Activated CD4-positive, alpha-beta T cell treated with anti-CD3 and anti-CD28 coated beads, Interleukin-2, amount 50 U/mL, for 1 hour (primary cell): Measurements from ENCODE around the gene SLC43A2.
A peak's percentile ranks its signal among the peaks of the same experiment; 100 is the strongest.
"Not testable (repeated sequence)": the region's sequence is repeated elsewhere in the genome, so short reads cannot be mapped to it uniquely, and the experiment has no call there.

Experiments
- DNase-seq: peaks from one replicate; pipeline ENCODE4 v3.0.0-alpha.2; 2020

SLC43A2 gene

DNA sequence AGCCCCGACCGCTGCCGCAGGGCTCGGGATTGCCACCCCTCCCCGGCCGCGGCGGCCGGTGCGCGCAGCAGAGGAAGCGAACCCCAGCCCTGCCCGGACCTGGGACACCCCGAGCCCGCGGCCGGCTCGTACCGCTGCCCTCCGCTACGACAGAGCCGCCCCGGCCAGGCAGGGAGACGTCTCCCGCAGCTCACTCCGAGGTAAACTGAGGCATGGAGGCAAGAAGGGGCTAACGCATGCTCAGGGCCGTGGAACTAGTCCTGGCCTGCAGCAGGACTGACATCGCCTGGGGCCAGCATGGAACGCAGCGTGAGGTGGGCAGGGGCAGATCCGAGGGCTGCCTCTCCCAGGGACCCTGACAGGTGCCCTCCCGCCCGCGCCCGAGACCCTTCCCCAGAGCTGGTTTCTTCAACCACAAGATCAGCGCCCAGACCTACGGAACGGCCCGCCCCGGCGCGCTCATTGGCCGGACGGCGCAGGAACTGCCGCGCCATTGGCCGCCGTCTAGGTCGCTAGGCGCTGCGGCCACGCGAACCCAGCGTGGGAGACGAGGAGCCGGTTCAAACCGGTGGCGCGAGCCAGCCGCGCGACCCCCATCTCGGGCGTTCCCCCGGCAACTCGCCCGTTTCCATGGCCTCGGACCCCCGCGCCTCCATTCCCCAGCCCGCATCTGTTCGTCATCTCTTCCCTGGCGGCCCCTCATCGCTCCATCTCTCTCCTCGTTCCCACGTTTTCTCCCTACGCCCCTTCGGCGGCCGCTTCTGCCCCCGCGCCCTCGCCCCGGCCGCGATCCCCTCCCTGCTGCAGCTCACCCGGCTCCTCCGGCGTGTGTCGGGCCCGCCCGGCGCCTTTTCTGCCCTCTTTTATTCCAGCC is at the start of gene SLC43A2:
SLC43A2 (minus strand) TSS at position 853 of the 874 bp plus-strand sequence. CDS start 960 bp downstream, outside the sequence.
- DNase-seq = peak; percentile 66

DNA sequence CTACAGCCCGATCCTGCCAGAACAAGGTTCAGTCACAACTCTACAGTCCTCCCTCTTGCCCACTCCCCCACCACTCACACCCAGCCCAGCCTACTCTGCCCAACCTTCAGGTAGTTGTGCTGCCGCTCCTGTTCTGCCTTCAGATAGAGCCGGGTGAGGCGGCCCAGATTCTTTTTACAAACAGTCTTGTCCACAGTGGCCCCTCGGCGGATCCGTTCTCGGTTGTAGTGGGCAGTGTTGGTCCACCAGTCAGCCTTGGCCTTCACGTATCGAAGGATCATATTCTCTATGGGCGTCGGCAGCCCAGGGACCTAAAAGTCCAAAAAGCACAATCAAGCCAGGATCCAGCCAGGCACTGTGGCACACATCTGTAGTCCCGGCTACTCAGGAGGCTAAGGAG is 47.8 kb upstream of the SLC43A2 start:
- no peak for DNase-seq

DNA sequence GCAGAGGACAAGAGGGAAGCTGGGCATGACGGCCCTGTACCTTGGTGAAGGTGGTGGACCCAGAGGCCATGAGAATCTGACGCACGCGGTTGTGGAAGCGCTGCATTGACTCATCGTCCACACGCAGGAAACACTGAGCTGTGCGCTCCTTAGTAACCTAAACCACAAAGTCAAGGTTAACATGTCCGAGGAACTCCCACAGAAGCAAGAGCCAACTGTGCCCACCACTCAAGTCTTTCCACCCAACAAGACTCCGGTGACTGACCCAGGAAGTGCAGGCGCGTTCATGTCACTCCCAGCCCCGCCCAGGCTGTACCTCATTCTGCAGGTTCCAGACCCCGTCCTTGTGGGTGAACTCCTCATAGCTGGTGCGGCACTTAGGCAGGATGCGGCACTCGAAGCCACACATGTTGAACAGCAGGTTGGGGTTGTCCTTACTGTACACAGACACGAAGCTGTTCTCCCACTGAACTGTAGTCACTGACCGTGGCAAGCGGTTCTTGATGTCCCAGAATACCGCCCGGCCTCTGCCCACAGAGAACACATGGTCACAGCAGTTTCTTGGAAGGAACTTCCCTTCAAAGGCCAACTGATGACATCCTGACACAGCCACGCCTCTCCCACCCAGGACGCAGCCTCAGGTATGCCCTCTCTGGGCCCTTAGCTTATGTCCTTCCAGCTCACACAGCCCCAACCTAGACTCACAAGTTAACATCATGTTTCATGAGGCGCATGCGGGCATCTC is 44.6 kb upstream of the SLC43A2 start:
- DNase-seq = peak; percentile 25

DNA sequence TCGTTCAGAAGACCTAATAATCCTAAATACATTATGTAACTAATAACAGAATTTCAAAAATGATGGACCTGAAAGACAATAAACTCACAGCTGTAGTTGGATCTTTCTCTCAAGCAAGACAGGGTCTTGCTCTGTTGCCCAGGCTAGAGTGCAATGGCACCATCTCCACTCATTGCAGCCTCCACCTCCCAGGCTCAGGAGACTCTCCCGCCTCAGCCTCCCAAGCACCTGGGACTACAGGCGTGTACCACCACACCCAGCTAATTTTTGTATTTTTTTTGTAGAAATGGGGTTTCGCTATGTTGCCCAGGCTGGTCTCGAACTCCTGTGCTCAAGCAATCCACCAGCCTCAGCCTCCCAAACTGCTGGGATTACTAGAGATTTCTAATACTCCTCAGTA is 35.3 kb upstream of the SLC43A2 start:
- DNase-seq = not testable (repeated sequence)

DNA sequence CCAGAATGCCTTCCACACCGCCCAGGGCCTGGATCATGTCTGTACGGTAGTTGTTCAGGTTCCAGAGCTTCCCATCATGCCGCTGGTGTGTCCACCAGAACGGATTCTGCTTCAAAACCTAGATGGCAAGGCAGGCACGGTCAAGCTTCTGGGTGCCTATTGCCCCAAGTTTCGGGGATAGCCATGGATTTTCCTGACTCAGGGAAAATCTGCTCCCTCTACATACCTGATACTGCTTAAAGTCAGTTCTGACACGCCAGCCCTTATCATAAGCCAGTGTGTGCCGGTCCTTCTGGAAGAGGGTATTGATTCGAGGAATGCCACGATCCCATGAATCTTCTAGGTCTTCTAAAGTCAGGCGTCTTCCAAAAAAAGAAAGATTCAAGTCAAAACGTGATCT is 32.4 kb upstream of the SLC43A2 start:
- DNase-seq = no peak

DNA sequence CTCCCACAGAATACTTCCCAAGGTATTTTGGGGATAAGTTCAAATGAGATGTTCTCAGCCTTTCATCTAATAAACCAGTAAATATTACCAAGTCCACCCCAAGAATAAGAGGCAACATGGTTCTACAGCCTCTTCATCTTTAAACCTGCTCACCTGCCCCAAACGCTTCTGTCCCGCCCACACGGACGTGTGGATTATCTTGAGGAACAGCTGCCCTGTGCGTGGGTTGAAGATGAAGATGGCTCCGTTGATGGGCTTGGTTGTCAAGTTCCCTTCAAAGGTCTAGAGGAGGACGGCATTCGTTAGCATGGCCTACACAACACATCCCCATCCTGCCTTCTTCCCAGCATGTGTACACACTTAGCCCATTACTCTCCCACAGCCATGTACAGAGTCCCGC is 29.5 kb upstream of the SLC43A2 start:
- DNase-seq = no peak

DNA sequence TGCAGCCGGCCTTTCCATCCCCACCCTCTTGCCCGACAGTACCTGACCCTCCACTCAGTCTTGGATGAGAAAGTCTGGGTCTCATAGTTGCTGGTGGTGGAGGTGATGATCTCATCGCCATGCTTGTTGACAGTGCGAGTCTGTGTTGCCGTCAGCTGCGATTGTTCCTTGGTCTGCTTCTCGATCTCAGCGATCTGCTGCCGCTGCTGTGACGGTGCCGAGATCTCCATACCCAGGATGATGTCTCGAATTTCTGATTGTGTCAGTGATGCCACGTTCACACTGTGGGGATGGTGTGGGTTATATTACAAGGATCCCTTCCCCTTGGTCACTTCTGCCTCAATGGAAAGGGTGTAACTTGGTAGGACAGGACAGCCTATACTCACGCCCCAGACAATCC is 25.1 kb upstream of the SLC43A2 start:
- no peak for DNase-seq

DNA sequence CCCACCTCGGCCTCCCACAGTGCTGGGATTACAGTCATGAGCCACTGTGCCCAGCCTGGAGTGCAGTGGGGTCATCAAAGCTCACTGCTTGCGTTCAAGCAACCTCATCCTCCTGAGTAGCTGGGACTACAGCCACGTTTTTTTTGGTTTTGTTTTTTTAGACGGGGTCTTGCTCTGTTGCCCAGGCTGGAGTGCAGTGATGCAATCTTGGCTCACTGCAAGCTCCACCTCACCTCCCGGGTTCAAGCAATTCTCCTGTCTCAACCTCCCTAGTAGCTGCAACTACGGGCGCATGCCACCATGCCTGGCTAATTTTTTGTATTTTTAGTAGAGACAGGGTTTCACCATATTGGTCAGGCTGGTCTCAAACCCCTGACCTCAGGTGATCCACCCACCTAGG is 24.2 kb upstream of the SLC43A2 start:
- DNase-seq = not testable (repeated sequence)

DNA sequence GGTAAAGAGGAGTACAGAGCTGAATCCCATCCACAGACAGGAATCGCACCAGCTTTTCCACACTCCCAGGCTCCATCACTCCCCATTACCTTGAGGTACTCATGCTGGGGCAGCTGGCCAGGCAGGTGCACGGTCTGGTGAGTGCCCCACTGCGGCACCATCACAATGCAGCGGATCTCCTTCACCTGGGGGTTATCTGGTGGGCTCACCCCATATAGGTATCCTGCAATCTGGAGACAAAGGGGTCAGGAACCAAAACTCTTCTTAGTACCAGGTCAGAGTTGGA is 22.9 kb upstream of the SLC43A2 start:
- DNase-seq = no peak

DNA sequence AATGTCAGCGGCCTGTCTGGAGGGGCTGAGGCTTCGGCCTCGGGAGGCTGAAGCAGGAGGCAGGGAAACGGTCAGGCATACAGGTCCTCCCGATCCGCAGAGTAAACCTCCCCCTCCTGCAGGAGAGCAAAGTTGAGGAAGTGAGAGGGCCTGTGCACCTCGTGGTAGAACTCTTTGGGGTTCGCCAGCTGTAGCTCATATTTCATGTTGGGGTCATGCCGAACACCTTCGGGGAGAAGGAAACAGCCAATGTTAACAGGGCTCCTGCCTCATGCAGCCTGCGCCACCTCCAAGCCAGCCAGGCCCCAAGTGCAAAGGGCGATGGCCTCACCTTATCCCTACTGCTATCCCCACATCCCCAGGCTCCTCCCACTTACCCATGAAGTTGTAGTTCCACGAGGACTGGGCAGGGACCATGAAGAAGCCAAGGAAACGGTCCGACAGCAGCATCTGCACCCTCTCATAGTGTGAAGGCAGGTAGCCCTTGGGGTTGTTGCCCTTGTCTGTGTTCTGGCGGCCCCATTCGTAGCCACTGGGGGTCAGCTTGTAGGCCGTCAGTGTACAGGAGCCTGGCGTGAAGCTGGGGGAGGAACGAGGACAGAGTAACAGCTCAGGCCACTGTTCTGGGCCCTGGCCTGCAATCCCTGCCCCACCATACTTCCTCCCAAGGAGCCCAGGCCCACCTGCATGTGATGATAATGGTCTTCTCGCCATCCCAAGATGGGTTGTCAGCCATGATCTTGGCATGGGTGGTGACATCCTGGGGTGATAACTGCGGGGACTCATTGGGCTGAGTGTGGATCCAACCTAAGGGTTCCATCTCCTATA is 22.3 kb upstream of the SLC43A2 start:
- no peak for DNase-seq

DNA sequence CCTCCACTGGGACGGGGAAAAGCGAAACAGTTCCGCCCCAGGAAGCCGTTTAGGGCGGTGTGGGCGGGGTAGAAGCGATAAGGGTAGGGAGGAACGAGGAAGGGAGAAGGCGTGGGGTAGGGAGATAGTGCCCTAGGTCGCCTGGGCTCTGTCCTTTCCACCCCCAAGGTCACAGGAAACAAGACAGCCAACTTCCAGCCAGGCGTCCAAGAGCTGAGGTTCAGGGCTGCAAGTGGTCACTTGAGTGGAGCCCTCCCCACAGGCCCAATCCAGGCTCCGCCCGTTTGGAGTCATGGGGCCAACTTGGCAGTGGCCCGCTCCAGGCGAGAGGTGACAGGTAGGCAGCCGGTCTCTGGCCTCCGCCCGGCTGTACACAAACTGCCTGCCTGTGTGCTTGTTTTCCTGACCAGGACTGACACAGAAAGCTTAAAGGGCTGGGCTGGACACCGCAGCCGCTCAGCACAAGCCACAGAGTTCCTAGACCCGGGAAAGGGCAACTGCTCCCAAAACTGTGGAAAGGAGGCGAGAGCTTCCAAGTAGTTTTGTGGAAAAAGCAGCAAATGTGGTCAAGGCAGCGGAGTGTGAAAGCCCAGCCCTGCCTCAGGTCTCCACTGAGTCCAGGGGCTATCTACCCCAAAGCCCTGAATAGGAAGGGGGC is 21.3 kb upstream of the SLC43A2 start, which contains the start of gene RILP:
RILP (minus strand) TSS at position 23 of the 658 bp plus-strand sequence. CDS start 62 bp downstream, outside the sequence.
- DNase-seq = no peak

DNA sequence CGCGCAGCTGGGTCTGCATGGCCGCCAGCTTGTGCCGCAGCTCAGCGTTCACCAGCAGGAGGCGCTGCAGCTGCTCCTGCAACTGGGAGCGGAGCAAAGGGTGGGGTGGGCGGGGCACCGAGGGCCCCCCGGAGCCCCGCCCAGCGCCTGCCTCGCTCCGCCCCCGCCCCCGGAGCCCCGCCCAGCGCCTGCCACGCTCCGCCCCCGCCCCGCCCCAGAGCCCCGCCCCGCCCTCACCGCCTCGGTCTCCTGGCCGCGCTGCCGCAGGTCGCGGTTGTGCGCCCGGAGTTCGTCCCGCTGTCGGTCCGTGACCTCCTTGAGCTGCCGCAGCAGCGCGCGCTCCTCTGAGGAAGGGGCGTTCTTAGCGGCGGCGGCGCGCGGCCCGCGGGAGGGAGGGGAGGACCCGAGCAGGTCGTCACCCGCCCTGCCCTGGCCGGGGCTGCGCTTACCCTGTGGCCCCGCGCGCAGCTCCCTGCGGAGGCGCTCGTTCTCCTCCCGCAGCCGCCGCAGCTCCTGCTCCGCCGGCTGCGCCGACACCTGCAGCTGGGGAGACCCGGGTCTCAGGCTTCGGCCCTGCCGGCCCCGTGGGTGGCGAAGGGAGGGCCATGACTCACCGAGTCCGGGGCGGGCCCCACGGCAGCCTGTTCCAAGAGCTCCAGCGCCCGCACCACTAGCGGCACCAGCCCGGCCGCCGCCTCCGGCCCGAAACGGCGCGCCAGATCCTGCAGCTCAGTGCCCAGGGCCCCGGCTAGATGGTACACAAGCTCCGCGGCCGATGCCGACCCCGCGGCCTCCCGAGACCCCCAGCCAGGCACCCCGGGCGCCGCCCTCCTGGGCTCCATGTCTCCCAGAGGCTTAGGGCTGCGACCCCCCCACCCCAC is 20.6 kb upstream of the SLC43A2 start:
- DNase-seq = peak; percentile 95

DNA sequence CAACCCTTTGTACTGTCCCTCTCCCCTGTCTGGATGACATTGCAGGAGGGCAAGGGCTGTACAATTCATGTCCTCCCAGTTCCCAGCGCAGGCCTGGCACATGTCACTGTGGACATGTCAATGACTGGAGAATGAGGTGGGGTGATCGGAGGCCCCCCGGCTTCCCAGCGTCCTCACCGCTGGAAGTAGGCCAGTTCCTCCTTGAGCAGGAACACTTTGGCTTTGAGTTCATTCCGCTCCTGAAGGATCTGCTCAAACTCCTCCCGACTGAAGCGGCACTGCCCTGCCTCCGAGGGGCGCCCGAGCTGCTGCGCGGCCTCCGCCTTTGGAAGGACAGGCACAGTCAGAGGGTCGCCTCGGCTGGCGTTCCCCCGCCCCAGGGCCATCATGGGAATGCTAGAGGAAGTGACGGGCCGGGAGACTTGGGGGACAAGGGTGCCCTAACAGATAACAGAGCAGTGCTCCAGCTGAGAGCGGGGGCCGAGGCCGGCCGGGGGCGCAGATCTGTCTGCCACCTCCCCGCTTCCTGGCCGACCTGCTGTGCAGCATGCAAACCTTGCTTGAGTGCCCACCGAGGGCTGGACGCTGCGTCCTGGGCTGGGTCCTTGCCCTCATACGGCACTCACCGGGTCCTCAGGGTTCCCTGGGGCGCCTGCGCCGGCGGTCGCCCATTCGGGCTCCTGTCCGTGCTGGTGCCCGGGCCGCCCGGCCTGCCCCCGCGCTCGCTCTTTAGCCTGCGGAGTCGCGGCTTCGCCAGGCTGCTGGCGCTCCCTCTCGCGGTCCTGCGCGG is 19.7 kb upstream of the SLC43A2 start:
- DNase-seq = no peak

DNA sequence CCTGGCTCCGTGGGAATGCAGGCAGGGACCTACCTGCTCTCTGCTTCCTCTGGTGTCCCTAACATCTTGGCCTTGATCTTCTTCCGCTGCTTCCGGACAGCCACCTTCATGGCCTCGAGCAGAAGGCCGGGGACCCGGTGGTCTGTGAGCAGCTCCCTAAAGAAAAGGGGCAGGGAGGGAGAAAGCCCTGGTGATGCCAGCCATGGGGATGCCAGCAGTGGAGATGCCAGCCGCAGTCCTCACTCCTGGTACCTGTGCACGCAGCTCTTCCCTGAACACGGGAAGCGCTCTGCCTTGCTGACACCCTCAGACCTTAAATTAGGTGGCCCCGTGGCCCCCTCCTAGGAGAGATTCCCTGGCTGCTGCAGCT is 19.2 kb upstream of the SLC43A2 start:
- no peak for DNase-seq

DNA sequence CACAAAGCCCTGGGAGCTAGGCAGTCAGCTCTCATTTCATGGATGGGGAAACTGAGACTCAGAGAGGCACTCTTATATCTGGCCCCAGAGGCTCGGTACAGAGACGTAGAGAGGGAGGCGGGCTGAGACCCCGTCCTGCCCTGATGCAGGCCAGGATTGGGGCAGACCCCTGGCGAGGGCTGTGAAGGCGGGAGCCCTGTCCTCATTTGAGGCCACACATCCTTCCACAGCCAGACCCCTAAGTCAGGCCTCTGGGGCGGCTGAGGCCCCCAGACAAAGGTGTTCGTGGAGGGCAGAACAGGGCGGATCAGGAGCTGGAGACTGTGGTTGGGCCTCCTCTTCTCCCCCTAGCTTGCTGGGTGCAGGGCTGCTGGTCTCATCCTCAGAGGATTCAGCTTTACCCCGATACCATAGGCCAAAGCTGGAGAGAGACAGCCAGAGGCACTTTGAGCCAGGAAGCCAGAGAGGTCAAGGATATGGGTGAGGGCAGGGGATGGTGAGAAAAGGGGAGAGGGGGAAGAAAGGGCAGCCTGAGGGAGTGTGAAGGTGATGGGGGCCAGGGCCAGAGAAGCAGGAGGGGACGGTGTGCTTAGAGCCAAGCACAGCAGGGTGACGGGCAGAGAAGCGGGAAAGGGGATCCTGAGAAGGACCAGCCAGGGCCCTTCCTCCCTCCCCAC is 17.7 kb upstream of the SLC43A2 start:
- DNase-seq = no peak

DNA sequence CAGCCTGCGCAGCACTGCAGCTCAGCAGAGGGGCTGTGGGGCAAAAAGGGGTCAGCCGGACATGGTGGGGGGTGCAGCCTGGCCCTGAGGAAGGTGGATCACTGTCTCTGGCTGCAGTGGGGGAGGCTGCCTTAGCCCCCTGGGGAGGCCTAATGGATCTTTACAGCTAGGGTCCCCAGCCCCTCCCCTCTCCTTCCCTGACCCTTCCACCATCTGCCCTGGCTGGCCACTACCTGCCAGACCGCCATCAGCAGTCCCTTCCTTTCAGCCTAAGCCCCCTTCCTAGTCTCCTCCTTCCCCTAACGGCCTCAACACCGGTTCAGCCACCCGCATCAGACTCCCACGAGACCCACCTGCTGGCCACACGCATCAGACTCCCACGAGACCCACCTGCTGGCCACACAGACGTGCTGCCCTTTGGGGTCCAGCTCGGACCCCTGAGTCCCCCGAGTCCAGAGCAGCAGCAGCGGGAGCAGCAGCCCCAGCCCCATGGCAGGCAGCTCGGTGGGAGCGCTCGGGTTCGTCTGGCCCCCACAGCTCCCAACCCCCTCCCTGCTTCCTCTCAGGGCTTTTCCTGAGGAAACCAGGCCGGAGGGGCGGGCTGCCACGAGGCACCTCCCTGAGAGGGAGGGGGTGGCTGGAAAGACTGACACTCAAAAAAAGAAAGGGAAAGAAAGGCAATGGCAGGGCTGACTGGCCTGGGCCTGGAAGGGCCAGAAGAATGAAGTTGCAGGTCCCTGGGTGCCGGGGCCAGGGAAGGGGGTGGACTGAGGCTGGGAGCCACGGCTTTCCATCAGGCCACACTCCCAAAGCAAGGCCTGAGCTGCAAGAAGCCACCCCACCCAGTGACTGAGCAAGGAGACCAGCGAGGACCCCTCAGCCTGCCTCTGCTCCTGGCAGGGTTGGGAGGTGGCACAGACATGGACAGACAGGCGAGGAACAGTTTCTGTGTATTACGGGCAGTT is 16.9 kb upstream of the SLC43A2 start, which contains the start of gene SCARF1:
SCARF1 (minus strand) TSS at position 526 of the 965 bp plus-strand sequence; CDS start at position 491, 35 bp downstream.
- DNase-seq = no peak

DNA sequence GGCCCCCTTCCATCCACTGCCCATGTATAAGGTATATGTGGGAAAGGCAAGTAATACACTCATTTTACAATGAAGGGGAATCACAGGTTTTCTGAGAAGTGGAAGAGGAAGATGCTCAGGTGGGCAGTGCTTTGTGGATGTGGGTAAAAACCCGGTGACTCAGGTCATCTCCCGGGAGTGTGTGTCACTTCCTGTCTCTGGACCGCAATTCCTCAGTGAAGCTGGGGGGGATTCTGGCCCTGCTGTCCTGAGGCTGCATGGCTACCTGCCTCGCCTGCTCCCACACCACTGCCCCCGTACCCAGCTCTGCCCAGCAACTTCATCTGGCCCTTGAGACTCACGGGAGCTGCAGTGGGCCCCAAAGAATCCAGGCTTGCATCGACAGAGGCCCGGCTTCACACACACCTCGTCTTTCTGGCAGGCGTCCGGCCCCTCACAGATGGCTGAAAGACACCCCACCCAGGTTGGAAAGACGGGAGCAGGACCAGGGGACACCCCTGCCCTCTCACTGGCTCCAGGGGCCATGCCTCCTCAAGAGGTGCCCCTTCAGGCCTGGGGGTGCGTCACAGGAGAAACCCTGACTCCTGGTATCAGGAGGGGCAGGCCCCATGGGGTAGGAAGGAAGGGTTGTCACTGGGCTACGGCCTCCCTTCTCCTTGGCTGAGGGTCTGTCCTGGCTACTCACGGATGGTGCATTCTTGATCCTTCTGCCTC is 16.0 kb upstream of the SLC43A2 start:
- no peak for DNase-seq

DNA sequence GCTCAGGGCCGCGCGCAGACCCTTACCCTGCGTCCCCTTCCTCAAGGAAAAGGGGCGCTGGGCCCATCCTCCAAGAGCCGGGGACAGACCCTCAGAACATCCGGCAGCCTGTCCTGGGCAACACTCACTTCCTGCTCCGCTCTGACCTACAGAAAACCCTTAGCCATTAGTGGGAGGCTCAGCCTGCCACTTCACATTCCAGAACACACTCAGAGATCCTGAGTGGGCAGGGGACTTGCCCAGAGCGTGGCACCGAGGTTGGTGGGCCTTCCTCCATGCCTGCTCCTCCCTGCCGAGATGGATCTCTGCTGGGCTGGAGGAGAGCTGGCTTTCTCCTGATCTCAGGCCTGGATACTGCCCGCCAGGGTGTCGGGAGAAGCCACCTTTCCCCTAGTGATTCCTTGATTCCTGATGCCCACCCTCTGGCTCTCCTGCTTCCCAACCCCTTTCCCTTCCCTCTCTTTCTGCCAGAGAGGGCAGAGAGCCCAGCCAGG is 15.4 kb upstream of the SLC43A2 start:
- no peak for DNase-seq
